CD4-positive, alpha-beta T cell treated with Interleukin-4 for 1 hour (primary cell): ENCODE results near the gene ZBTB39.
"Not testable (repeated sequence)": the region's sequence is repeated elsewhere in the genome, so short reads cannot be mapped to it uniquely, and the experiment has no call there.

Source experiments
- DNase-seq, 2 donors: peaks; one replicate each; pipeline ENCODE4 v3.0.0-alpha.2; 2020 to 2022

ZBTB39 gene, protein sequence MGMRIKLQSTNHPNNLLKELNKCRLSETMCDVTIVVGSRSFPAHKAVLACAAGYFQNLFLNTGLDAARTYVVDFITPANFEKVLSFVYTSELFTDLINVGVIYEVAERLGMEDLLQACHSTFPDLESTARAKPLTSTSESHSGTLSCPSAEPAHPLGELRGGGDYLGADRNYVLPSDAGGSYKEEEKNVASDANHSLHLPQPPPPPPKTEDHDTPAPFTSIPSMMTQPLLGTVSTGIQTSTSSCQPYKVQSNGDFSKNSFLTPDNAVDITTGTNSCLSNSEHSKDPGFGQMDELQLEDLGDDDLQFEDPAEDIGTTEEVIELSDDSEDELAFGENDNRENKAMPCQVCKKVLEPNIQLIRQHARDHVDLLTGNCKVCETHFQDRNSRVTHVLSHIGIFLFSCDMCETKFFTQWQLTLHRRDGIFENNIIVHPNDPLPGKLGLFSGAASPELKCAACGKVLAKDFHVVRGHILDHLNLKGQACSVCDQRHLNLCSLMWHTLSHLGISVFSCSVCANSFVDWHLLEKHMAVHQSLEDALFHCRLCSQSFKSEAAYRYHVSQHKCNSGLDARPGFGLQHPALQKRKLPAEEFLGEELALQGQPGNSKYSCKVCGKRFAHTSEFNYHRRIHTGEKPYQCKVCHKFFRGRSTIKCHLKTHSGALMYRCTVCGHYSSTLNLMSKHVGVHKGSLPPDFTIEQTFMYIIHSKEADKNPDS

DNA sequence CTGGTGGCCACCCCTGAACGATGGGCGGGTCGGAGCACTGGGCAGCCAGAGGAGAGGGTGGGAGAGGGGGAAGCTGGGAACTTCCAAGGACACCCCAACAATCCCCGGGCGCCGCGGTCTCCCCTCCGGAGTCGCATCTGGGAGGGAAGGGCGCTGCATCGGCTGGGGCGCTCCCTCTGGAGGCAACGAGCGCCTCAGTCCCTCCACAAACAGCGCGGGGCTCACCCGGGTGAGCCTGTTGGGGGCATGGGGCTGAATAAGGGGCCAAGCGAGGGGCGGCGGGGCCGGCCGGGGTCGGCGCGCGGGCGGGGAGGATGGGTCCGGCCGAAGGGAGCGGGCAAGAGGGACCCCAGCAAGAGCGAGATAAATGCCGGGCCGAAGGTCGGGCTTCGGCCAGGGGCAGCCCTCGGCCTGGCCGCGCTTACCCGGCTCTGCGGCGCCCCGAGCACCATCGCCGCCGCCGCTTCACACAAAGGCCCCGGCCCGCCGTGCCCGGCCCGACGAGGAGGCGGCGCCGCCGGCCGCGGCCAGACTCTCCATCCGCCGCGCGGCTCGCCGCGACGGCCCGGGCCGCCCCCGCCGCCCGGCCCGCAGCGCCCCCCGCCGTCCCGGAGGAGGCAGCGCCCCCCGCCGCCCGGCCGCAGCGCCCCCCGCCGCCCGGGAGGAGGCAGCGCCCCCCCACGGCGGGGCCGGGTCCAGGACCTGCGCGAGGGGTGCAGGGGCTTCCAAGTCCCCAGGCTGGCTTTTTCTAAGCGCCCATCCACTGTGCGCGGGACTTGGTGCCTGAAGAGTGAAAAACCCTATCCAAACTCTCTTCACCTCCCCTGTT is at the start of gene ZBTB39:
Gene ZBTB39 (minus strand): TSS at position 567 of the 829 bp plus-strand sequence. CDS start 1,629 bp downstream, outside the sequence.
- peak; percentile 57 to 69 for DNase-seq

DNA sequence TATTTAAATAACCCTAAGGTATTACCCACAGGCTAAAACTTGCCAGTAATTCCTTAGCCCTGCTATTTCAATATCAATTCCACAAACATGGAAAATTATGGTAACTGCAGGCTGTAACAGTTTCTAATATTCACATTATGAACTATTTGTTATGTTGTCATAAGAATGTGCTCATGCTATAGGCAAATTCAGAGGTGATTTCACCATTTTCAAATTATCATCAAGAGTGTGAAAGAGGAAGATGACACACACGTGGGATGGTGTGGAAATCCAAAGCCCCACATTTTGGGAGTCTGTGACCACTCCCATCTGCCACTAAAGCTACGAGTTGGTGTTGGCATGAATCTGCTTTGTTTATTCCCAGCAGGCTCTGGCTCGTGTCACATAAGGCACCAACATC is 49.5 kb upstream of the ZBTB39 start:
- peak in 1 of 2 donors; percentile 42 for DNase-seq

DNA sequence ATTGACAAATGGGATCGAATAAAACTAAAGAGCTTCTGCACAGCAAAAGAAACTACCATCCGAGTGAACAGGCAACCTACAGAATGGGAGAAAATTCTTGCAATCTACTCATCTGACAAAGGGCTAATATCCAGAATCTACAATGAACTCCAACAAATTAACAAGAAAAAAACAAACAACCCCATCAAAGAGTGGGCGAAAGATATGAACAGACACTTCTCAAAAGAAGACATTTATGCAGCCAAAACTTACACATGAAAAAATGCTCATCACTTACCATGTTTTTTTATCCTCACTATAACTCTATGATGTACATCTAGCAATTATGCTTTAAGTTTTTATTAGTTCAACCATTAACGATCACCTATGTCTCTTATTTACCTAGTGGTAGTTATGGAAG is 47.6 kb upstream of the ZBTB39 start:
- DNase-seq = not testable (repeated sequence)

DNA sequence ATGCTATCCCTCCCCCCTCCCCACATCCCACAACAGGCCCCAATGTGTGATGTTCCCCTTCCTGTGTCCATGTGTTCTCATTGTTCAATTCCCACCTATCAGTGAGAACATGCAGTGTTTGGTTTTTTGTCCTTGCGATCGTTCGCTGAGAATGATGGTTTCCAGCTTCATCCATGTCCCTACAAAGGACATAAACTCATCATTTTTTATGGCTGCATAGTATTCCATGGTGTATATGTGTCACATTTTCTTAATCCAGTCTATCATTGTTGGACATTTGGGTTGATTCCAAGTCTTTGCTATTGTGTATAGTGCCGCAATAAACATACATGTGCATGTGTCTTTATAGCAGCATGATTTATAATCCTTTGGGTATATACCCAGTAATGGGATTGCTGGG is 46.8 kb upstream of the ZBTB39 start:
- not testable (repeated sequence) for DNase-seq

DNA sequence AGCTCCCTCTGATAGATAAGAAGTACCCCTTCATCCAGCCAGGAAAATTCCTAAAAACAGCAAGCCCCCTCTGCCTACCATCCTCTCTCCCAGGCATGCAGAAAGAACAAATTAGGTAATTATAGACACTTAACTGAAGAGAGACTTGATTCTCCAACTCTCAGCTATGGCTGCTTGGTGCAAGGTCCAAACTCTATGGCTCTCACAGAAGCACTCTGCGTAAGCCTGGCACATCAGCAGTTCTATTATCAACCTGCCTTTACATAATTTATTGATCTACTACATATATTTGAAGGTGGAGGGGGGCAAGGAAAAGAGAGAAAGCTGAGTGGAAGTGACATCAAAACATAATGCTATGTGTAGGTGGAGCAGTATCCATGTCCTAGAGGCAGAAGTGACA is 44.7 kb upstream of the ZBTB39 start:
- DNase-seq = no peak

DNA sequence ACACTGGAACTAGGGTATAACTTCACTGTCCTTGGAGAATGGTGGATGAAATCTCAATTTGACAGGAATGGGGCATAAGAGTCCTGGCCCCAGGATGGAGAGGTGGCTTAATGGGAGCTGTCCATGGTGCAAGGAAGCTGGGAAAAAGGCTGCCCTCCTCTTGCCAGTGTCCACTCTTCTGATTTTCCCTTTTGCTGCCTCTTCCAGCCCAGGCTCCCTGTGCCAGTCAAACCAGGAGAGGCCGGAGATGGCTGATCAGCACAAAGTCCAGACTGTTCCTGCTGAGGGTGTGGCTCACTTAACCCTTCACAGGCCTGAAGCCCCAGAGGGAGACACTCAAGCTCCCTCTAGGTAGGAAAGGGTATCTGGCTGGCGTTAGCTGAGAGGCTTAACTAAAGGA is 43.5 kb upstream of the ZBTB39 start, which contains the start of gene MYO1A:
Gene MYO1A (minus strand): TSS at position 240 of the 400 bp plus-strand sequence. CDS start 1,806 bp downstream, outside the sequence.
- no peak for DNase-seq

DNA sequence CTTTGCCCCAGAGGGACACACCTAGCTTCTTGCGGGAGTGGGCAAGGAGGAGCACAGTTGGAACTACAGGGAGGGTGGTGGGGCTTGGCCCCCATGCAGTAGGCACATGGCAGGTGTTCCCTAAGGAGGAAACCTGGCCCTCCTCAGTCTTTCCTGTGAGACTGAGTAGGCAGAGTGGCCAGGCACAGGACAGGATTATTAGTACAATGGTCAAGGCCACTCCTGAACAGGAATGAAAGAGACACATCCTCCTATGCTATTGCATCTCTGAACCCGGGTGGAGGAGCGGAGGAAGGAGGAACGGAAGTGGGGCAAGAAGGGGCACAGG is 42.7 kb upstream of the ZBTB39 start:
- no peak for DNase-seq

DNA sequence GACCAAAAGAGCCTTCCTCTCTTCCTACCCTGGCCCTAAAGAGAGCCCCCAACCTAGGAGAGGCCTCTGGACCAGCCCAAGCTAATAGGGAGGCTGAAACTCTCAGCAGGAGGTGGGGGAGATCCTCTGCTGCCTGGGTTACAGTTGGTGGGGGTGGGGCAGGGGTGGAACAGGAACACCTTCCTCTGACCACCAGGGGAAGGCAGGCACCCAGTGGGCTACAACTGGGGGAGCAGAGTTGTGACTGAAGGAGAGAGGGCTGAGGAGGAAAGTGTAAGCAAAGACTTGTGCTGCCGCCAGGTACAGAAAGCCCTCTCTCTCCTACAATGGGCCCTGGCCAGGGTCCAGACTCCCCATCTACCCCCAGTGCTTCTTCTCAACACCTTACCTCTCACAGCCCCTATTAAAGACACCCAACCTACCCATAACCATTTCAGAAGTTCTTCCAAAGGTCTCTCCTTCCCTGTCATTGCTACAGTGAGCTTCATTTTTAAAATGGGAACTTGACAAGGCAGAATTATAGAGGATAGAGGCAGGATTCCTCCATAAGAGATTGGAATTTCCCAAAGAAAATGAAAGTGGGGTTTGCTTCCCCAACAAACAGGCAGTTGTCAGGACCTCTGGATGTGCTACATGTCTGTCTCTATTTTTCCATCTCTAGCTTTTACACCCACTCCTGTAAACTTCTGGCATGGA is 42.2 kb upstream of the ZBTB39 start:
- no peak for DNase-seq

DNA sequence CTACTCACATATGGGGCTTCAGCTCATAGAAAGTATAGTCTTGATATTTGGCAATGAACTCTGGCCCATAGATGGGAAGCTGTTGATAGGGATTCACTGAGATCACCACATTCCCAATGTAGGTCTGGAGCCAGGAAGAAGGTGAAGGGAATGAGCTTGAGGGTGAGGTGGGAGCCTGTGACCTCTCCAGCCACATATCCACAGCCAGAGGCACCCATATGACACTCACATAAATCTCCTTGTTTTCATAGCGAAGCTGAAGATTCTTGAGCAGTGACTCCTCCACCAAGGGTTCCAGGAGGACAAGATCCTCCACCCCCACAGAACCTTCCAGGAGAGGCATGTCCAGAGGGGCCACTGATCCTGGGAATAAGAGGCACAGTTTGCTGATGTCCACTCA is 41.6 kb upstream of the ZBTB39 start:
- no peak for DNase-seq

DNA sequence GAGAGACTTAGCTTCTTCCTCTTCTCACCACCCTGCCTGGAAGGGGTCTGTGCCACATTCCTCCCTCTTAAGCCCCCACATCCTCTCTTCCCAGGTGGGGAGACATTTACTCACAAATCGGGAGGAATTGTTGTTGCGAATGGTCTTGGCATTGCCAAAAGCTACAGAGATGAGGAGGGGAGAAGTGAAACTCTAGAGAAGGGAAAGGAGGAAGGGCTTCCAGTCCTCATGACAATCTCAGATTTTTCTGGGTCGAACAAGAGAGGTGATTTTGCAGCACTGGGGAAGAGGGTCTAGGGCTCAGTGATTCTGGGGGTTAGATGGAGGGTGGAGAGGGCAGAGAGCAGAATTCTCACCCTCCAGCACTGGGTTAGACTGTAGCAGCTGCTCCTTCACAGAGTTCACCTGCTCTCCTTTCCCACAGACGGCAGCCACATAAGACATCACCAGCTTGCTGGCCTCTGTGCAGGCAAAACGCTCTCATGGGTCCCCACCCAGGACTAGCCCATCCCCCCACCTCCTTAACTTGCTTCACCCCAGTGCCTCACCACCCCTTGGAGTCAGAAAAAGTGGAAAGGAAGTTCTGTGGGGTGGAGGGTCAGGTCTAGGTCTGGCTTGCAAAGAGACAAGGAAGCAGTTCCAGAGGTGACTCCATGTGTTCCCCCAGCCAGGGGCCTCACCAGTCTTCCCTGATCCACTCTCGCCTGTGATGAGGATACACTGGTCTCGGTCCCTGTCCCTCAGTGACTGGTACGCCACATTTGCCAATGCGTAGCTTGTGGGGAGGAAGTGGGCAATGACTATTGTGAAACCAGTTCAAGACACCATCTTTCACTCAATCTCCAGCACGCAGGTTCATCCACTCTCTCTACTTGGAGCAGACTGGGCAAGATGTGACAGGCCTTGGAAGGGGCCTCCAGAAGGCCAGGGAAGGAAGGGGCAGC is 40.9 kb upstream of the ZBTB39 start:
- peak; percentile 42 to 46 for DNase-seq

DNA sequence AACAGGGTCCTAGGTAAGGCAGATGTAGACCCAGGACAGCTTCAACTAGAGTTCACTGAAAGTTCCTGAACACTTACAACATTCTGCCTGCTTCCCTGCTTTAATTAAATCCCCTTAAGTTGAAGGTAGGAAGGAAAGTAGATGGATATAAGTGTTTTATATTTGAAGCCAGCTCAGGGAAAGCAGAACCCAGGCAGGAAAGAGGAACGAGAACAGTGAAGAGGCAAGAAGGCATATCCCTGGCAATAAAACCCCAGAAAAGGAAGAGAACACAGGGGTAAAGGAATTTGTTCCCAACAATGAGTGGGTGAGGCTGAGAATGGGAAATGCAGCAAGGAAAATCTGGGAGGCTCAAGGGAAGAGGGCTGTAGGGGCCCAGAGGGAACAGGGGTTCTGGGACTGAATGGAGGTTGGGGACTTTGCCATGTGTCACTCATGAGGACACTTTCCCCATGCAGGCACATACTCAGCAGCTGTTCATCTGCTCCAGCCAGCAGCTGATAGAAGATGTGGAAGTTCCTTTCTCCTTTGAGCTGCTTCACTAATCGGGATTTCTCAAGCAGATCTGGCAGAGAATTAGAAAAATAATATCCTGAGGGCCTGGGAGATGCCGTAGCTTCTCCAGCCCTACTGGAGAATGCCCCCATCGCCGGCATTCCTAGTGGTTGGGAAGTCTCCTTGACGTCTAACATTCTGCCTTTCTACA is 39.9 kb upstream of the ZBTB39 start:
- no peak for DNase-seq

DNA sequence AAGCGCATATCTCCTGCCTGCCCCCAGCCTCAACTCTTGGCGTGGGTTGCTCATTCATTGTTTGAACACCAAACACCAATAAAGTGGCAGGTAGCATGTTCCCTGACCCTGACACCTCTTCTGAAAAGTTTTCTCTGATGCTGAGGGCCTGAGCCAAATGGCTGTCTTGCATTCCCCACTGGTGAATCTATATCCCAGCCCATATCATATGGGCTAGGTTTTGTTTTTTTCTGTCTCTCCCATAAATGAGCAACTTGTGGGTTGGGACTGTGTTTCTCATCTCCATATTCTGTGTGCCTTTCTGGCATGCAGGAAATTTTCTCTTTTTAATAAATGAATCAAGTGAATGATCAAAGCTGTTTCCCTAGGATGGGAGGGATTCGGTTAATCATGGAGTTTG is 38.5 kb upstream of the ZBTB39 start:
- DNase-seq = no peak

DNA sequence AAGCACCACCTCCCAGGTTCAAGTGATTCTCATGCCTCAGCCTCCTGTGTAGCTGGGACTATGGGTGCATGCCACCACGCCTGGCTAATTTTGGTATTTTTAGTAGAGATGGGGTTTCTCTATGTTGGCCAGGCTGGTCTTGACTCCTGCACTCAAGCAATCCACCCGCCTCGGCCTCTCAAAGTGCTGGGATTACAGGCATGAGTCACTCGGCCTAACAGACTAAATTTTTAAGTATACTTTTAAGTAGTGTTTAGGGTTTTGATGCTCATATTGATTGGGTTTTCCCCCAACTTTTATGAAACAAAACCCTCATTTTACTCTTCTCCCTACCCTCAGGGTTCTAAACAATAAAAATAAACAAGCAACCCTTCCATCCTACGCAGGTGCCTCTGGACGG is 38.1 kb upstream of the ZBTB39 start:
- DNase-seq = no peak

DNA sequence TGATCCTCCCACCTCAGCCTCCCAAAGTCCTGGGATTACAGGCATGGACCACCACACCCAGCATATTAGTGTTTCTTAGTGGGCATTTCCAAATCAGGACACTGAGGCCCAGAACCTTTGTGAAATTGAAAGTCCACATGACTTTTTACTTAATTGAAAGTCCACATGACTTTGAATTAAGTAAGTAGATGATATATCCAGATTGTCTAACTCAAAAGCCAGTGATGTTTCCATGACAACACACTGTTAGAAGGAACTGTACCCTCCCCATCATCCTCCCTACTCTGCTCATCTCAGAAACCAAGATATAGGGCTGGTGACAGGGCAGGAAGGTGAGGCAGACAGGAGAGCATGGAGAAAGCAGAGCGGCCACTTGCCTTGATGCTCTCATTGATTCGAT is 36.3 kb upstream of the ZBTB39 start:
- DNase-seq = no peak

DNA sequence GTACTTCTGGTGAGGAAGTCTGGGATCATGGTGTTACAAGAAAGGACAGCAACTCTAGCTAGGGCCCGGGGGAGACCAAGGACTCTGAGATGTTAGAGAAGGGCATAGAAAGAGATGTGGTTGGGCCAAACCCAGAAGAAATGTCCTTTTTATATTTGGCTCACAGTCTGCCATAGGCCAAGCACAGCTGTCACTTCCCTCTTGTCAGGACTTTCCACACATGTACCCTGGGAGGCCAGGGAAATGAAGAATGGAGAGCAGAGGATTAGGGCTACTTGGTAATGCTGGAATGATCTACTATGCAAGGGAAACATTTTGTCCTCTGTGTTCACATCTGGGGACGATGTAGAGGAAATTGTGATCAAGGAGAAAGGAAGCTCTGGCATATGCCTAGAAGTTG is 34.4 kb upstream of the ZBTB39 start:
- DNase-seq = no peak

DNA sequence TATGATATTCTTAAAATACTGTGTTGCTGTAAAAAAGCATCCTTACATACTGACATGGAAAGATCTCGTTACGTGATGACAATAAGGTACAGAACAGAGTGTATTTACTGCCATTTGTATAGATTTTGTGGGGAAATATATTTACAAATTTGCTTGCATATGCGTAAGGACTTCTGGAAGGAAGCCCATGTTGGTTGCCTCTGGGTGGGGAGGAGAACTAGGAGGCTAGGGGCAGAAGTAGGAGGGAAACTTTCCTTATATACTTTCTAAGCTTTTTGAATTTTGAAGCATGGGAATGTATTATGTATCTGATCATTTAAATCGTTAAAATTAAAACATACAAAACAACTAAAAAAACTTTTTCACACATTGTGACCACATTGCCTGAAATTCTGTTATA is 33.9 kb upstream of the ZBTB39 start:
- DNase-seq = no peak

DNA sequence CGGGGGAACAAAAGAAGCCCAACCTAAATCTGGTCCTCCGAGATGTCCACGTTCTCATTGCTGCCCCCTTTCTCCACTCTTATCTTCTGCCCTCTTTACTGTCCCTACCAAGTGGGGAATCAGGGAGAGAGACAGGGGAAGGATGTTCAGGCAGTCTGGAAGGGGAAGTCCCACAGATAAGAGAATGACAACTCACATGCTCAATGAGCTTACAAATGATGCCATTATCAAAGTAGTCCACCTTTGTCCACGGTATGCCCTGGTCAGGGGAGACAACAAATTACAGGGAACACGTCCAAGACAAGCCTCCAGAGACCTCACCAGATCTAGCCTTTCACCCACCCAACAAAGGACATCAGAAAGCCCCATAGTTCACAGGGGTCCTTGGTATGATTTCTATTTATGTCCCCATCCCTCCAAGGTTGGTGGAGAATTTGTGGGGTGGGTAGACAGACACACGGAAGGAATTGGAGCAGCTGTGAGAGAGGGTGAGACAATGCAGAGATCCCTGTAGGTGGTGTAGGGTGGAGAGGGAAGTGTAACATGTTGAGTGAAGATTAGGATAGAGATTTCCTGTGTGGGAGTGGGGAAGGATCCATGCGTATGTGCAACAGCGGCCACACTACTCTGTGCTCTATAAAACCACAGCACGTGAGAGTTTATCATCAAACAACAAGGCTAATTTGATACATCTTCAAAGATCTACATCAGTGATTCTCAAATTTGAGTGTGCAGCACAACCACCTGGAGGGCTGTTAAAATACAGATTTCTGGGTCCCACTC is 32.9 kb upstream of the ZBTB39 start:
- DNase-seq = no peak

DNA sequence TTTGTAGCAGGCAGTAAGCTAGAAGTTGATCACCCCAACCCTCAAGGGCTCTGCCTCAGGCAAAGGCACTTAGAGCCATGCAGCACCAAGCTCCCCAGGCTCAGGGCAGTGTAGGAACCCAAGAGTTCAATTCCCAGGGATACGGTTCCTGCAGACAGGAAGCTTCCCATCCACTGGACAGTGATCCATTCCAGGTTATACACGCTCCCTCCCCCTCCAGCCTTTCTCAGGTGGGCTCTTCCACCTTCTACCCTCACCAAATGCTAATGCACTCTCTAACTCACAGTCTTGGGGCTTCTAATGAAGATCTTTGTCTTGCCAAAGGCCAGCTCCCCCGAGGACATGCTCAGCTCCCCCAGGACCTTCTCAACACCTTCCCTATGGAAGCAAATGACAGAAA is 30.9 kb upstream of the ZBTB39 start:
- DNase-seq = no peak

DNA sequence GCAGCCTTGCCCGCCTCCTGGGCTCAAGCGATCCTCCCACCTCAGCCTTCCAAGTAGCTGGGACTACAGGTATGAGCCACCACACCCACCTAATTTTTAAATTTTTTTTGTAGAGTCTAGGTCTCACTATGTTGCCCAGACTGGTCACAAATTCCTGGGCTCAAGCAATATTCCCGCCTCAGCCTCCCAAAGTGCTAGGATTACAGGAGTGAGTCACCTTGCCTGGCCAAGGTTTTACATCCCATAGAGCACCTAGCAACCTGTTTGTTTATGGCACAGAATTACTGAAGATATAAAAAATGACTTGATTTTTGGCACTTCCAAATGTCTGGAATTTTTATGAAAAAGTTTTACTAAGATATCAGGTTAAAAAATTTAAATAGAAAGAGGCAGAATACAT is 27.1 kb upstream of the ZBTB39 start:
- DNase-seq = no peak

DNA sequence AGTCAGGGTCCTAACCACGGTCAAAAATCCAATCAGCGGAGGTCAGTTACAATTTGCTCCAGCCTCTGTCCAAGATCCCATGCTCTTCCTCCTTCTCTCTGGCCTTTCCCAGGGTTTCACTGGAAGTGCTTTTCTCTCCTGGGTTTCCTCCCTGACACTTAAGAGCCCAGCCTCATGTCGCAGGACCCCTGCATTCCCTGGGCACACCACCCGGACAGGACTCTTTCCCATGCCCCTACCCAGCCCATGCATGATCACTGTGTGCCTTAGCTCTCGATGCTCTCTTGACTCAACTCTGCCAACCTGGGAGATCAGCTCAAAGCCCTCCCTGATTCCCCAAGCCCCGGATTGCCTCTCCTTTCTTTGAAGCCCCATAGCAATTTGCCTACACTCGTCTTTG is 25.4 kb upstream of the ZBTB39 start:
- no peak for DNase-seq
